ENCODE data around the gene ACBD6. TPM values are rescaled to one million over a fixed set of nuclear protein-coding genes. Genes with fewer than 3 reads are reported as not detected.
A peak's percentile ranks its signal among the peaks of the same experiment; 100 is the strongest.

The ACBD6 gene
- total and polyA plus RNA-seq, 4 experiments from 2014 or later, result 31.7 to 64.2 (median 44.9) TPM

DNA sequence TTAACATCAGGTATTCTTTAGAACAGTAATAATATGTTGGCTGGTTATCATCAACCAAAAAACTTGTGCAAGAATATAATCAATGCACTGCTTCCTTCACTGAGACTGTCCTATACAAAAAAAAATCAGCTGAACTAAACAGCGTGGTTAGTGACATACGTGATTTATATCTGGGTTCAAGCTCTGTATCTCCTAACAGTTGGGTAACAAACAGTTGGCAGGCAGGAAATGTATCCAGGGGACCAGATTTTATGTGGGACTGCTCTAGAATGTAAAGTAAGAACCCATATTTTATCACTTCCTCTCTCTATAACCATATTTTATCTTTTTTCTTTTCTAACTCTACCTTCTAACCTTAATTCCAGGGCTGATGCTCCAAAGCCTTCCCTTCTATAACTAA, 8.0 kb downstream of the ACBD6 start:
- Histone ChIP-seq H3K27me3 (ENCODE audit: insufficient read depth, low read length) (no peaks in the 10 kb centered on the region), H3K36me3 (ENCODE audit: insufficient read depth, low read length) (peaks cover 3% of the 10 kb centered on the region), H3K9me3 (ENCODE audit: control insufficient read depth in 1 of 2, low read length in 2 of 2) (no peaks in the 10 kb centered on the region), H3K4me3 (ENCODE audit: low read length in 2 of 2) (no peak overlapping the region), H3K27ac (ENCODE audit: low read depth, low read length) (no peak overlapping the region), H3K4me1 (ENCODE audit: insufficient read depth, low read length) (peaks cover 10% of the 10 kb centered on the region)
- no peak for DNase-seq
- no peaks in the 10 kb centered on the region for H3K27me3 Mint-ChIP-seq
- H3K27ac Mint-ChIP-seq, result peak overlapping the region in 3 of 7 donors; percentile 29 to 70 (median 60)
- intact Hi-C loops (cut with micrococcal nuclease), result no loop called here
- H3K4me3 Mint-ChIP-seq, result no peak overlapping the region
- POLR2A ChIA-PET (ENCODE audit: partially characterized antibody), result no interaction called here
- no peaks in the 10 kb centered on the region for H3K9me3 Mint-ChIP-seq
- peaks cover 23 to 28% of the 10 kb centered on the region in 2 donors for H3K36me3 Mint-ChIP-seq
- H3K4me1 Mint-ChIP-seq, result peaks cover 14 to 28% (median 24%) of the 10 kb centered on the region in 4 donors
- CTCF ChIA-PET (ENCODE audit: partially characterized antibody), result interaction anchor here (1.3 to 2.7 kb wide), 2 partner anchors 12 to 367 kb away, joined by 3 to 11 read pairs; no protein-coding TSS in a partner anchor

DNA sequence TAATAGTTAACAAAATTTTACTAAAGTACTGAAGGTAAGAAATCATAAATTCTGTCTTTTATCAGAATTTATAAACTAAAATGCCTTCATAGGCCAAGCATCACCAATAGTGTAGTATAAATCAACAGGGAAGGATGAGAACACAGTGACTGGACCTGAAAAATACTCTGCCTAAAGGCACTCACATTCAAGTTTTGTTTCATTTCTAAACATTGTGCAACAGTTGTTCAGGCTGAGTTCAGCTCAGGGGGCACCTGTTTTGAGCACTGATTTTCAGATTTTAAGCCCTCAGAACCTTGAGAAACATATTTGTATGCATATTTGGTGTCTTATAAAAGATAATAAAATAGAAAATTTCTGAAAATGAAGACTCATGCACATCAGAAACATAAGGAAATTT, 12.4 kb downstream of the ACBD6 start:
- H3K4me1 Mint-ChIP-seq, result peaks cover 7 to 22% (median 17%) of the 10 kb centered on the region in 4 donors
- POLR2A ChIA-PET (ENCODE audit: partially characterized antibody), result interaction anchor here (0.7 kb wide), 1 partner anchor 14 kb away, joined by 4 read pairs; no protein-coding TSS in a partner anchor
- H3K4me3 Mint-ChIP-seq, result no peak overlapping the region
- H3K27me3 ChIP-seq (ENCODE audit: insufficient read depth, low read length), result no peaks in the 10 kb centered on the region
- no peak overlapping the region for H3K27ac ChIP-seq (ENCODE audit: low read depth, low read length)
- H3K4me3 ChIP-seq (ENCODE audit: low read length in 2 of 2), result no peak overlapping the region
- H3K9me3 ChIP-seq (ENCODE audit: control insufficient read depth in 1 of 2, low read length in 2 of 2), result no peaks in the 10 kb centered on the region
- no peak overlapping the region for H3K27ac Mint-ChIP-seq
- H3K36me3 Mint-ChIP-seq, result peaks cover 37 to 52% of the 10 kb centered on the region in 2 donors
- CTCF ChIA-PET (ENCODE audit: partially characterized antibody), result no interaction called here
- no peaks in the 10 kb centered on the region for H3K4me1 ChIP-seq (ENCODE audit: insufficient read depth, low read length)
- H3K9me3 Mint-ChIP-seq, result no peaks in the 10 kb centered on the region
- H3K36me3 ChIP-seq (ENCODE audit: insufficient read depth, low read length), result peaks cover 2% of the 10 kb centered on the region
- no peaks in the 10 kb centered on the region for H3K27me3 Mint-ChIP-seq
- no peak for DNase-seq
- intact Hi-C loops (cut with micrococcal nuclease), result no loop called here

DNA sequence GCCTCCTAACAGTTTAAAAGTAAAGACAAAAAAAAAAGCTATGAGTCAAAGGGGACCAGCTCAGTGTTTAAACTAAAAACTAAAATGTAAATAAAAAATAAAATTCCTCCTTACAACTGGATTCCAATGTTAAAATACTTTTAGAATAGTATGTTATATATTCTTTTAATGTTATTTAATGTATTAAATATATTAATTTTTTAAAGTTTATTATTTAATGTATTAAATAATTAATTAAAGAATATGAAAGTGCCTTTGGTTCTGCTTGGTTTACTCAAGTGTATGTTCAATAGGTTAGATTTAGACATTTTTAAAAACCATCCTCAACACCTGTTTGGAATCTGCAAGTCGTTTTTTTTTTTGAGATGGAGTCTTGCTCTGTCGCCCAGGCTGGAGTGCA, 13.1 kb downstream of the ACBD6 start:
- DNase-seq, result no peak
- Mint-ChIP-seq H3K9me3 (no peaks in the 10 kb centered on the region), H3K36me3 (peaks cover 31 to 50% of the 10 kb centered on the region in 2 donors), H3K27me3 (no peaks in the 10 kb centered on the region), H3K4me1 (peaks cover 6 to 16% (median 10%) of the 10 kb centered on the region in 4 donors), H3K4me3 (no peak overlapping the region), H3K27ac (no peak overlapping the region)
- ChIA-PET POLR2A (ENCODE audit: partially characterized antibody) (no interaction called here), CTCF (ENCODE audit: partially characterized antibody) (interaction anchor here (0.9 to 1.3 kb wide), 2 partner anchors 12 to 27 kb away, joined by 3 read pairs; no protein-coding TSS in a partner anchor)
- H3K4me1 ChIP-seq (ENCODE audit: insufficient read depth, low read length), result no peaks in the 10 kb centered on the region
- H3K9me3 ChIP-seq (ENCODE audit: control insufficient read depth in 1 of 2, low read length in 2 of 2), result no peaks in the 10 kb centered on the region
- H3K4me3 ChIP-seq (ENCODE audit: low read length in 2 of 2), result no peak overlapping the region
- no peaks in the 10 kb centered on the region for H3K36me3 ChIP-seq (ENCODE audit: insufficient read depth, low read length)
- no peak overlapping the region for H3K27ac ChIP-seq (ENCODE audit: low read depth, low read length)
- no peaks in the 10 kb centered on the region for H3K27me3 ChIP-seq (ENCODE audit: insufficient read depth, low read length)
- intact Hi-C loops (cut with micrococcal nuclease), result no loop called here

DNA sequence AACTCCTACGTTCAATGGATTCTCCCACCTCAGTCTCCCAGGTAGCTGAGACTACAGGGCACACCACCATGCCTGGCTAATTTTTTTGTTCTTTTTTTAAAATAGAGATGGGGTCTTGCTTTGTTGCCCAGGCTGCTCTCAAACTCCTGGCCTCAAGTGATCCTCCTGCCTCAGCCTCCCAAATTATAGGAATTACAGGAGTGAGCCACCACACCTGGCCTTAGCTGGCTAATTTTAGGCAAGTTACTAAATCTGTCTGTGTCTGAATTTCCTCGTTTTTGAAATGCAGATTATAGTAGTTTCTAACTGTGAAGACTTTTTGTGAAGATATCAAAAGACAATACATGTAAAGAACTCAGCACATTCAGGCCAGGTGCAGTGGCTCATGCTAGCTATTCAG, 13.7 kb downstream of the ACBD6 start:
- no peaks in the 10 kb centered on the region for H3K4me1 ChIP-seq (ENCODE audit: insufficient read depth, low read length)
- POLR2A ChIA-PET (ENCODE audit: partially characterized antibody), result no interaction called here
- Mint-ChIP-seq H3K36me3 (peaks cover 29 to 45% of the 10 kb centered on the region in 2 donors), H3K27ac (peak overlapping the region in 1 of 7 donors; percentile 17), H3K4me3 (no peak overlapping the region), H3K9me3 (no peaks in the 10 kb centered on the region), H3K27me3 (no peaks in the 10 kb centered on the region), H3K4me1 (peaks cover 6 to 15% (median 10%) of the 10 kb centered on the region in 4 donors)
- no peaks in the 10 kb centered on the region for H3K36me3 ChIP-seq (ENCODE audit: insufficient read depth, low read length)
- no peak overlapping the region for H3K4me3 ChIP-seq (ENCODE audit: low read length in 2 of 2)
- H3K27me3 ChIP-seq (ENCODE audit: insufficient read depth, low read length), result no peaks in the 10 kb centered on the region
- H3K9me3 ChIP-seq (ENCODE audit: control insufficient read depth in 1 of 2, low read length in 2 of 2), result no peaks in the 10 kb centered on the region
- no peak for DNase-seq
- H3K27ac ChIP-seq (ENCODE audit: low read depth, low read length), result no peak overlapping the region
- CTCF ChIA-PET (ENCODE audit: partially characterized antibody), result interaction anchor here (0.9 to 1.3 kb wide), 3 partner anchors 10 to 27 kb away, joined by 3 read pairs; no protein-coding TSS in a partner anchor
- intact Hi-C loops (cut with micrococcal nuclease), result no loop called here

DNA sequence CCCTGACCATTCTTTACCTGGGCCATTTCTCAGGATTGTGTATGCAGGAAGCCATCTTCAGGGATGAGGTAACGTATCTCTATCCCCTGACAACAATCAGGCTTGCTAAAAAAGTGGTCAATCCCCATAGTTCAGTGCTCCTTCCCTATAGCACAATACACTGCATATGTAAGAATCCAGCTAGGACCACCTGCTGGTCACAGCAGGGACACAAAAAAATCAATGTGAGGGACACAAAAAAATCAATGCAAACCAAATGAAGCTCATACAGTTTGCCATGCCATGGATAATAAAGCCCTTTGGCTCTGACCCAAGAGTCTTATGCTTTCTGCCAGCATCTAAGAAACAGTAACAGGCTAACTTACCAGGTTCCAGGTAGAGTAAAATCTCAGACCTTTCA, 16.3 kb downstream of the ACBD6 start:
- Histone ChIP-seq H3K36me3 (ENCODE audit: insufficient read depth, low read length) (no peaks in the 10 kb centered on the region), H3K4me3 (ENCODE audit: low read length in 2 of 2) (no peak overlapping the region), H3K9me3 (ENCODE audit: control insufficient read depth in 1 of 2, low read length in 2 of 2) (no peaks in the 10 kb centered on the region), H3K27ac (ENCODE audit: low read depth, low read length) (no peak overlapping the region), H3K27me3 (ENCODE audit: insufficient read depth, low read length) (no peaks in the 10 kb centered on the region), H3K4me1 (ENCODE audit: insufficient read depth, low read length) (peaks cover 9% of the 10 kb centered on the region)
- H3K36me3 Mint-ChIP-seq, result peaks cover 17 to 35% of the 10 kb centered on the region in 2 donors
- ChIA-PET POLR2A (ENCODE audit: partially characterized antibody) (no interaction called here), CTCF (ENCODE audit: partially characterized antibody) (interaction anchor here (1.0 kb wide), 1 partner anchor 233 kb away, joined by 3 read pairs; no protein-coding TSS in a partner anchor)
- DNase-seq, result no peak
- no peak overlapping the region for H3K4me3 Mint-ChIP-seq
- no peaks in the 10 kb centered on the region for H3K27me3 Mint-ChIP-seq
- H3K9me3 Mint-ChIP-seq, result no peaks in the 10 kb centered on the region
- H3K27ac Mint-ChIP-seq, result peak overlapping the region in 1 of 7 donors; percentile 35
- intact Hi-C loops (cut with micrococcal nuclease), result no loop called here
- peaks cover 13 to 24% (median 18%) of the 10 kb centered on the region in 4 donors for H3K4me1 Mint-ChIP-seq

DNA sequence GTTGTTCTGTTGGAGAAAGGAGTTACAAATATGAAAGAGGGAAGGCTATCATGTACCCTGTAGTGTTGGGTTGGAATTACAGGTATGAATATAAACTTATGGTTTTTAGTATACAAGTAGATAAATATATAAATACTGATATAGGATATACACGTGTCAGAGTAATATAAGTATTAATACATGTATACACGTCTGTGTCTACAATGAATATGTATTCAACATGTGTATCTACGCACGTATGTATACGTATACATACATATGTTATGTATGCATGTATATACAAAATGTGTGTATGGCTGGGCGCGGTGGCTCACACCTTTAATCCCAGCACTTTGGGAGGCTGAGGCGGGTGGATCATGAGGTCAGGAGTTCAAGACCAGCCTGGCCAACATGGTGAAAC, 17.9 kb downstream of the ACBD6 start:
- Mint-ChIP-seq H3K4me3 (no peak overlapping the region), H3K9me3 (no peaks in the 10 kb centered on the region), H3K27me3 (no peaks in the 10 kb centered on the region), H3K36me3 (peaks cover 21 to 35% of the 10 kb centered on the region in 2 donors), H3K4me1 (peaks cover 16 to 36% (median 18%) of the 10 kb centered on the region in 4 donors), H3K27ac (no peak overlapping the region)
- Histone ChIP-seq H3K36me3 (ENCODE audit: insufficient read depth, low read length) (peaks cover 4% of the 10 kb centered on the region), H3K9me3 (ENCODE audit: control insufficient read depth in 1 of 2, low read length in 2 of 2) (no peaks in the 10 kb centered on the region), H3K27ac (ENCODE audit: low read depth, low read length) (no peak overlapping the region), H3K4me1 (ENCODE audit: insufficient read depth, low read length) (peaks cover 9% of the 10 kb centered on the region), H3K27me3 (ENCODE audit: insufficient read depth, low read length) (no peaks in the 10 kb centered on the region), H3K4me3 (ENCODE audit: low read length in 2 of 2) (no peak overlapping the region)
- POLR2A ChIA-PET (ENCODE audit: partially characterized antibody), result no interaction called here
- no peak for DNase-seq
- intact Hi-C loops (cut with micrococcal nuclease), result no loop called here
- CTCF ChIA-PET (ENCODE audit: partially characterized antibody), result no interaction called here

DNA sequence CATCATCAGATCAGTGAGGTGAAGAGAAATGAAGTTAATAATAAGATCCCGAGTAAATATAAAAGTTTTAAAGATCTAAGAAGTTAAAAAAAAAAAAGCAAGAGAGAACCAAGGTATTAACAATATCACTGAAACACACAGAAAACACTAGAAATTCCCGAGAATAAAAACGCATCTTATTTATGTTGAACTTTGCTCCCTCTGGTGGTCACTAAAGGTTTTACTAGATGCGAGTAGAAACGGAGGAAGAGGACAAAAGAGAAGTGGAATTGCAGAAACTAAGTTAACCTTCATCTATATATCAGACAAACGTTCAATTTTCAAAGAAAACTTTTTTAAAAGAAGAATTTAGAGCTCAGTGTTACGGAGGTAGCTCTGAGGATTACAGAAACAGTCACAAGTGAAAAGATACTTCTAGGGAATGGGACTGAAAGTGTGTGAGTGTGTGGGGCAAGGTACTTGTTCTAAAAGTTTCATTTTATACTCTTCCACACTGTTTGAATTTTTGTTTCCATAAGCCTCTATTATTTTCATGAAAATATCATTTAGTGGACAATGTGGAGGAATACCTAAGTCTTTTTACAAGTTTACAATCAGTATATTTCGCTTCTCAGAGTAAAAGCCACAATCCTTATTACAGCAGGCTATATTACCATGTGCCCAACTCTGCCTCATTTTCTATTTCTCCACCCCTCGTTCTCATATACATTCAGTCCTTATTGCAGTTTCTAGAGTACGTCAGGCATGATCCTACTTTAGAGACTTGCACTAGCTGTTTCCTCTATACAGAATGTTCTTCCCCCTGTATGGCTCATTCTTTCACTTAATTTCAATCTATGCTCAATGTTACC, 19.7 kb downstream of the ACBD6 start:
- ChIA-PET CTCF (ENCODE audit: partially characterized antibody) (interaction anchor here (0.6 to 3.1 kb wide), 18 partner anchors 10 to 1415 kb away, joined by 3 to 35 read pairs (median 3); partner anchors contain the start of gene ACBD6), POLR2A (ENCODE audit: partially characterized antibody) (no interaction called here)
- H3K27me3 ChIP-seq (ENCODE audit: insufficient read depth, low read length), result no peaks in the 10 kb centered on the region
- Mint-ChIP-seq H3K27ac (peak overlapping the region in 3 of 7 donors; percentile 14 to 75 (median 50)), H3K36me3 (peaks cover 29 to 35% of the 10 kb centered on the region in 2 donors), H3K9me3 (no peaks in the 10 kb centered on the region), H3K4me1 (peaks cover 14 to 36% (median 16%) of the 10 kb centered on the region in 4 donors), H3K4me3 (peak overlapping the region in 6 of 8 donors; percentile 38 to 69 (median 48)), H3K27me3 (no peaks in the 10 kb centered on the region)
- intact Hi-C loops (cut with micrococcal nuclease), result loop anchor here (1.0 kb wide), 2 partner anchors 230 to 776 kb away; no protein-coding TSS in a partner anchor
- peak in 4 of 5 donors; percentile 26 to 42 (median 35) for DNase-seq
- H3K4me3 ChIP-seq (ENCODE audit: low read length in 2 of 2), result no peak overlapping the region
- H3K27ac ChIP-seq (ENCODE audit: low read depth, low read length), result no peak overlapping the region
- H3K9me3 ChIP-seq (ENCODE audit: control insufficient read depth in 1 of 2, low read length in 2 of 2), result no peaks in the 10 kb centered on the region
- peaks cover 9% of the 10 kb centered on the region for H3K4me1 ChIP-seq (ENCODE audit: insufficient read depth, low read length)
- peaks cover 8% of the 10 kb centered on the region for H3K36me3 ChIP-seq (ENCODE audit: insufficient read depth, low read length)

Measured in CD4-positive, alpha-beta memory T cell (primary cell).